ENCODE data around the gene DTX3. TPM values are rescaled to one million over a fixed set of nuclear protein-coding genes. Genes with fewer than 3 reads are reported as not detected.

Gene DTX3
- total RNA-seq (2016; rRNA removed; fragmentation: Illumina TruSeq; extraction: Trizol) (5.4 and 9.0 TPM in 2 replicates), polyA plus RNA-seq (2011; rRNA removed) (27.2 and 28.7 TPM in 2 replicates), polyA minus RNA-seq (2011; rRNA and poly(A)+ RNA removed; ENCODE audit: low replicate concordance) (16.3 TPM in 1 of 2 replicates, not detected in the other), Bru-seq, nascent RNA (percentile 56 among the genes with signal in this experiment), BruChase-seq, experiment 1, labeled RNA remaining after a 6-hour chase (percentile 82 among the genes with signal in this experiment), BruChase-seq, experiment 2, labeled RNA remaining after a 2-hour chase (percentile 68 among the genes with signal in this experiment)
- 4.1 and 4.8 TPM in 2 replicates for total RNA-seq (2016; cell fraction: cytosol; rRNA removed; fragmentation: Illumina TruSeq; extraction: Trizol; ENCODE audit: low read depth)
- 4.3 and 9.2 TPM in 2 replicates for total RNA-seq (2016; cell fraction: insoluble cytoplasmic fraction; rRNA removed; fragmentation: Illumina TruSeq; extraction: Trizol)
- 8.4 and 9.4 TPM in 2 replicates for total RNA-seq (2016; cell fraction: membrane; rRNA removed; fragmentation: Illumina TruSeq; extraction: Trizol)
- total RNA-seq (2016; cell fraction: nucleus; rRNA removed; fragmentation: Illumina TruSeq; extraction: Trizol): 9.5 and 11.0 TPM in 2 replicates
- 13.0 and 16.9 TPM in 2 replicates for polyA plus RNA-seq (2011; cell fraction: cytosol; rRNA removed)
- 170 and 204 TPM in 2 replicates for polyA plus RNA-seq (2011; cell fraction: nucleus; rRNA removed)
- 11.6 and 13.9 TPM in 2 replicates for polyA plus RNA-seq (2012)
- 4.0 and 4.6 TPM in 2 replicates for polyA plus RNA-seq (2016; cell fraction: cytosol; fragmentation: Illumina TruSeq; extraction: Trizol; ENCODE audit: low read depth)
- polyA plus RNA-seq (2016; cell fraction: insoluble cytoplasmic fraction; fragmentation: Illumina TruSeq; extraction: Trizol; ENCODE audit: low read depth): 6.2 and 8.3 TPM in 2 replicates
- 9.6 and 10.1 TPM in 2 replicates for polyA plus RNA-seq (2016; cell fraction: membrane; fragmentation: Illumina TruSeq; extraction: Trizol; ENCODE audit: low read depth)
- polyA plus RNA-seq (2016; cell fraction: nucleus; fragmentation: Illumina TruSeq; extraction: Trizol; ENCODE audit: insufficient read depth, low read depth): 29.4 and 32.9 TPM in 2 replicates
- polyA minus RNA-seq (2011; cell fraction: cytosol; rRNA and poly(A)+ RNA removed): 4.4 and 6.0 TPM in 2 replicates
- 14.5 and 15.1 TPM in 2 replicates for polyA minus RNA-seq (2011; cell fraction: nucleus; rRNA and poly(A)+ RNA removed)
- long read RNA-seq, experiment 1: 0 reads
- long read RNA-seq, experiment 2, partial matches to known transcripts: 9 of 16 reads
- long read RNA-seq, experiment 2, other reads (novel, unspliced or antisense): 5 of 16 reads

DNA sequence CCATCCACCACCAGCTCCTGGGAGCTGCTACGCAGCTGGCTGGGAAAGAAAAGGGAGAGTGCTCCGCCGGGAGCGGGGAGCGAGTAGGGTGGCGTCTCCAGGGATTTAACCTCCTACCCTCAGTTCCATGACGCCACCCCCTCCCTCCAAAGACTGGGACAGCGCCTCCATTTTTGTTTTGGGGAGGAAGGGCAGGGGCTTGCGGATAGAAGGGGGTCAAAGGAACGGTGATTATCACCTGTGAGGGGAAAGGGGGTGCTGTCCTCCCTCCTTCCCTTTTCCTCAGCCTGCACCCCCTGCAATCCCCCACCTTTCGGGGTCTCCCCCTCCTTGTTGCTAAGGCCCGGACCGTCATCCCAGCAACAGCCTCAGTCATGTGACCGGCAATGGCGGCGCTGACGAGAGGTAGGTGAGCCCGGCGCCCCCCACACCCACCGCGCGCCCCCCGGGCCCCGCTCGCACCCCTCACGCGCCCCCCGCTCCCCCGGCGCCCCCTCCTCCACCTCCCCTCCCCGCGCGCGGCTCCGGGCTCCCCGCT, at the start of gene DTX3:
Gene DTX3 (plus strand): TSS at position 371 of the 538 bp plus-strand sequence. CDS start 1,694 bp downstream, outside the sequence.
- 26% methylated on average over 29 of the region's 36 CpGs for WGBS (ENCODE audit: low lambda C conversion rate)
- Histone ChIP-seq H3K27ac (ENCODE audit: extremely low read length, insufficient read depth, low read length) (peak within 1 kb of the TSS; percentile 26), H2AFZ (ENCODE audit: low read length) (no peak within 1 kb of the TSS), H3K4me2 (ENCODE audit: low read depth, low read length) (peak within 1 kb of the TSS; percentile 92), H3K27me3 (ENCODE audit: control insufficient read depth in 1 of 2, insufficient read depth in 2 of 2, low read length in 2 of 2) (peaks cover 0 to 14% of the 10 kb centered on the region in 2 experiments; a peak in 1 of 5 replicates), H3K4me1 (ENCODE audit: insufficient read depth, low read length) (peaks cover 27% of the 10 kb centered on the region), H3K79me2 (ENCODE audit: insufficient read depth, low read length) (no peaks in the 10 kb centered on the region), H3K9ac (ENCODE audit: insufficient read depth, low read depth, low read length) (peak within 1 kb of the TSS; percentile 67), H4K20me1 (ENCODE audit: insufficient read depth, low read length) (no peaks in the 10 kb centered on the region; the same call in 1 of the 2 replicates), H3K9me3 (ENCODE audit: low read length) (no peaks in the 10 kb centered on the region), H3K4me3 (replicated peaks in 1 of 3; ENCODE audit: insufficient read depth in 1 of 3, low read depth in 2 of 3, low read length in 3 of 3) (peak within 1 kb of the TSS; percentile 79 to 84 (median 80)), H3K36me3 (replicated peaks in 1 of 2; ENCODE audit: control insufficient read depth in 1 of 2, insufficient read depth in 2 of 2, low read length in 2 of 2) (peaks cover 6 to 12% of the 10 kb centered on the region in 2 experiments; a peak in 3 of 5 replicates)
- DNase-seq (ENCODE audit: low spot score): no peak
- FAIRE-seq: no peak
- ChIA-PET CTCF (ENCODE audit: low intra/inter-chr PET ratio, low total read pairs) (no interaction called here), POLR2A (interaction anchor here (0.9 to 5.4 kb wide), 6 partner anchors 13 to 89 kb away, joined by 3 to 26 read pairs (median 4); partner anchors contain the start of gene PIP4K2C)
- in situ Hi-C loops (cut with HindIII; ENCODE audit: extremely low pct_ligation_motif_present, low pct_unique_long_range_greater_than_20kb): no loop called here
- BruUV-seq (replicated peaks): no TSS peak
- intact Hi-C loops (cut with micrococcal nuclease; ENCODE audit: unreplicated experiment): no loop called here
- ATAC-seq: peak; percentile 25
- 0 out of 2 replicates have a peak, but pooled peaks have one; percentile 10 for TF ChIP-seq TAF1 (CRISPR knock-in tag; IDR thresholded peaks at IDR 0.05)
- TF ChIP-seq, protein P1, sequence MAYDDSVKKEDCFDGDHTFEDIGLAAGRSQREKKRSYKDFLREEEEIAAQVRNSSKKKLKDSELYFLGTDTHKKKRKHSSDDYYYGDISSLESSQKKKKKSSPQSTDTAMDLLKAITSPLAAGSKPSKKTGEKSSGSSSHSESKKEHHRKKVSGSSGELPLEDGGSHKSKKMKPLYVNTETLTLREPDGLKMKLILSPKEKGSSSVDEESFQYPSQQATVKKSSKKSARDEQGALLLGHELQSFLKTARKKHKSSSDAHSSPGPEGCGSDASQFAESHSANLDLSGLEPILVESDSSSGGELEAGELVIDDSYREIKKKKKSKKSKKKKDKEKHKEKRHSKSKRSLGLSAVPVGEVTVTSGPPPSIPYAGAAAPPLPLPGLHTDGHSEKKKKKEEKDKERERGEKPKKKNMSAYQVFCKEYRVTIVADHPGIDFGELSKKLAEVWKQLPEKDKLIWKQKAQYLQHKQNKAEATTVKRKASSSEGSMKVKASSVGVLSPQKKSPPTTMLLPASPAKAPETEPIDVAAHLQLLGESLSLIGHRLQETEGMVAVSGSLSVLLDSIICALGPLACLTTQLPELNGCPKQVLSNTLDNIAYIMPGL (CRISPR knock-in tag; IDR thresholded peaks at IDR 0.05; ENCODE audit: borderline replicate concordance in 1 of 2, low read depth in 1 of 2): 0 out of 4 replicates have a peak, but pooled peaks of 1 of the 2 experiments have one; percentile 24
- 0 out of 2 replicates have a peak, but pooled peaks have one; percentile 13 for TF ChIP-seq ZNF446 (CRISPR knock-in tag; IDR thresholded peaks at IDR 0.05)
- no peak for TF ChIP-seq PHB2 (IDR thresholded peaks at IDR 0.05; ENCODE audit: partially characterized antibody)
- TF ChIP-seq ZNF263 (CRISPR knock-in tag; IDR thresholded peaks at IDR 0.05): peak; percentile 59
- TF ChIP-seq ZNF83 (CRISPR knock-in tag; IDR thresholded peaks at IDR 0.05; ENCODE audit: borderline replicate concordance): no peak
- TF ChIP-seq, protein P2, sequence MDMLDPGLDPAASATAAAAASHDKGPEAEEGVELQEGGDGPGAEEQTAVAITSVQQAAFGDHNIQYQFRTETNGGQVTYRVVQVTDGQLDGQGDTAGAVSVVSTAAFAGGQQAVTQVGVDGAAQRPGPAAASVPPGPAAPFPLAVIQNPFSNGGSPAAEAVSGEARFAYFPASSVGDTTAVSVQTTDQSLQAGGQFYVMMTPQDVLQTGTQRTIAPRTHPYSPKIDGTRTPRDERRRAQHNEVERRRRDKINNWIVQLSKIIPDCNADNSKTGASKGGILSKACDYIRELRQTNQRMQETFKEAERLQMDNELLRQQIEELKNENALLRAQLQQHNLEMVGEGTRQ (IDR thresholded peaks at IDR 0.05; ENCODE audit: low read depth, low read length): no peak
- TF ChIP-seq, protein P2 (CRISPR knock-in tag; IDR thresholded peaks at IDR 0.05; ENCODE audit: borderline replicate concordance): peak; percentile 53; the same call in 1 of the 2 replicates
- TF ChIP-seq ESRRA (CRISPR knock-in tag; IDR thresholded peaks at IDR 0.05; ENCODE audit: low read depth): no peak
- no peak for TF ChIP-seq ZNF124 (CRISPR knock-in tag; IDR thresholded peaks at IDR 0.05)
- 0 out of 2 replicates have a peak, but pooled peaks have one; percentile 20 for TF ChIP-seq ZFY (CRISPR knock-in tag; IDR thresholded peaks at IDR 0.05)
- 0 out of 2 replicates have a peak, but pooled peaks have one; percentile 25 for TF ChIP-seq KAT8 (CRISPR knock-in tag; IDR thresholded peaks at IDR 0.05)
- peak; percentile 76 for TF ChIP-seq YY1 (IDR thresholded peaks at IDR 0.05; ENCODE audit: insufficient read depth, insufficient replicate concordance, low read depth, low read length)
- TF ChIP-seq RFX5 (IDR thresholded peaks at IDR 0.05; ENCODE audit: low read depth, low read length): 0 out of 2 replicates have a peak, but pooled peaks have one; percentile 8
- no peak for TF ChIP-seq ZNF780A (CRISPR knock-in tag; IDR thresholded peaks at IDR 0.05)
- TF ChIP-seq CHD2 (IDR thresholded peaks at IDR 0.05; ENCODE audit: low read depth, low read length): no peak

All from HepG2 (cell line).